Testis (tissue), 3 donors: ENCODE results near the gene EPB41. TPM values are rescaled to one million over a fixed set of nuclear protein-coding genes. Genes with fewer than 3 reads are reported as not detected.

Experiments
- DNase-seq: peaks from one replicate; pipeline ENCODE4 v3.0.0-alpha.2; 2019
- H3K27ac ChIP-seq, 2 donors: fragments of 200-600 bp; sonication (generic); one replicate each; pipeline ENCODE4 v1.5.1; 2019
- H3K27me3 ChIP-seq: fragments of 200-600 bp; sonication (generic); one replicate; pipeline ENCODE4 v1.5.1; 2019
- H3K36me3 ChIP-seq: fragments of 200-600 bp; sonication (generic); one replicate; pipeline ENCODE4 v1.5.1; 2017; ENCODE audit warnings: low read depth; ENCODE audit errors: missing control alignments
- H3K4me1 ChIP-seq: fragments of 200-600 bp; sonication (generic); one replicate; pipeline ENCODE4 v1.5.1; 2019
- H3K4me3 ChIP-seq, 2 donors: fragments of 200-600 bp; sonication (generic); one replicate each; pipeline ENCODE4 v1.5.1; 2017 to 2019
- H3K9me3 ChIP-seq: fragments of 200-600 bp; sonication (generic); one replicate; pipeline ENCODE4 v1.5.1; 2017
- POLR2A ChIP-seq: fragments of 450-650 bp; IDR thresholded peaks from one replicate; pipeline ENCODE4 v1.6.1; 2017; ENCODE audit warnings: antibody characterized with exemption, mild to moderate bottlenecking, moderate library complexity
- WGBS, 2 donors: methylation state at CpG; one replicate each; pipeline ENCODE4 v1.1.5; 2018; 5-methylcytosine and 5-hydroxymethylcytosine counted together
- intact Hi-C: fragments of 100-400 bp; cut with DNase I; formaldehyde crosslinking; loops from one replicate; pipeline ENCODE4 v1.15.1; 2023; ENCODE audit warnings: low total_unique reads
- polyA plus RNA-seq: library from polyadenylated mRNA; stranded (reverse); fragments of 350-450 nt; fragmentation: Illumina TruSeq; extraction: RNeasy Lipid Tissue Mini Kit (QIAGEN cat#74804); gene quantifications from one replicate; pipeline ENCODE4 v1.2.3, GENCODE V29; 2014; ENCODE audit warnings: low read depth, low replicate concordance; ENCODE audit not compliant: insufficient read depth
- total RNA-seq, 2 donors: library from RNA; depleted of rRNA; stranded (reverse); fragments of >200 nt; gene quantifications; one replicate each; pipeline ENCODE4 v1.2.3, GENCODE V29; 2016
- TF ChIP-seq, protein P1 (sequence below), 3 experiments: fragments of 450-650 bp in 2 of 3; fragments of 200-600 bp in 1 of 3; sonication (generic) in 1 of 3; IDR thresholded peaks; one replicate each; pipeline ENCODE4 v1.5.1; 2016 to 2019; ENCODE audit warnings: antibody characterized with exemption in 3 of 3, mild to moderate bottlenecking in 2 of 3, moderate library complexity in 1 of 3

EPB41 gene
- total and polyA plus RNA-seq, 3 donors from 2014 or later: 23.5 to 66.5 (median 46.6) TPM

DNA sequence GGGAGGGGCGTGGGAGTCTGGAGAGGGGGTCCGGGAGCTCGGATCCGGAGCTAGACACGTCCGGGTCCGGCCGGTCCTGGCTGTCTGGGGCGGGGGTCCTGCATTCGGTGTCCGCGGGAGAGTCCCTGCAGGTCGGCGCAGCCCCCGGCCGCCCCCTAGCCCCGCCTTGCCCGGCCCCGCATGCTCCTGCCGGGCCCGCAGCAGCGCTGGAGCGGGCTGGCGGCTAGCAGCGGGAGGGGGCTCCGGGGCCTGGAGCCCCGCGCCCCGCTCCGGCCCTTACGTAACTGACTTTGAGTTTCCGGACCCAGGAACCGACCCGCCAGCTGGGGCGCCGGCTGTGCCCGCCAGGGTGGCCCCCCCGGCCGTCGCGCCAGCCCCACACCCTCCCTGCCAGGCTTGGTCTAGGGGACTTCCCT is 26.9 kb upstream of the EPB41 start:
- intact Hi-C loops: no loop called here

DNA sequence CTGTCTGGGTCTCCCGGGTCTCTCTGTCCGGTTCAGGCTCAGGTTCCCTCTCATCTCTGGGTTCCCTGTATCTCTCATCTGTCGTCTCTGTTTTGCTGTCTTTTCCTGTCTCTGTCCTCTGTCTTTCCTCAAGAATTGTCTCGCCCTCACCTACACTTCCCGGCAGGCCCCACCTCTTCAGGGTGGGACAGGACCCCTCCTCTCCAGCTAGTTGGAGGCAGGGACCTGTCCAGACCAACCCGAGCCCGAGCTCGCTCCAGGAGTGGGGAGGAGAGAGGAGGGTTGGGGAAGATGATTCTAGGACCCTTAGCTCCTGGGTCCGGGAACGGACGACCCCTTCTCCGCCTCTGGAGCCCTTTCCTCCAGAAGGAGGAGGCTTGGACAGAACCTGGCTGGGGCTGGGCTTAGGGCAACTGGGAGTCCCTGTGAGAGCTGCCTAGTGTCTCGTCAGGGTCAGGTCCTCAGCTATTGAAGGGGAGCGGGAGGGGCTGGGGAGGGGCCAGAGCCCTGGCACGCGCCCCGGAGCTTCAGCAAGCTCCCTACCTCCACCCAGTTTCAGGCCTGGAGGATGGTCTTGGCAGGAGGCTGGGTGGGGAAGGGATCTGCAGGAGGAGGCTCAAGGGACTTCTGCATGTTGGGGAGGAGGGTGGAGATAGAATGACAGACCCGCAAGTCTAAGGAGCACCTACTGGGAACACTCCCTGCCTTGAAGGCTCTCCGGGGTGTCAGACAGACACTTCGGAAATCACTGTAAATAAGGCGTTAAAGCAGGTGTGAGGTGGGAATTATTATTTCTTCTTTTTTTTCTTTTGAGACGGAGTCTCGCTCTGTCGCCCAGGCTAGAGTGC is 26.3 kb upstream of the EPB41 start:
- H3K4me3 ChIP-seq: peak overlapping the region; percentile 70 to 73
- no peaks in the 10 kb centered on the region for H3K9me3 ChIP-seq
- H3K27me3 ChIP-seq: no peaks in the 10 kb centered on the region
- TF ChIP-seq POLR2A: no peak
- TF ChIP-seq, protein P1, sequence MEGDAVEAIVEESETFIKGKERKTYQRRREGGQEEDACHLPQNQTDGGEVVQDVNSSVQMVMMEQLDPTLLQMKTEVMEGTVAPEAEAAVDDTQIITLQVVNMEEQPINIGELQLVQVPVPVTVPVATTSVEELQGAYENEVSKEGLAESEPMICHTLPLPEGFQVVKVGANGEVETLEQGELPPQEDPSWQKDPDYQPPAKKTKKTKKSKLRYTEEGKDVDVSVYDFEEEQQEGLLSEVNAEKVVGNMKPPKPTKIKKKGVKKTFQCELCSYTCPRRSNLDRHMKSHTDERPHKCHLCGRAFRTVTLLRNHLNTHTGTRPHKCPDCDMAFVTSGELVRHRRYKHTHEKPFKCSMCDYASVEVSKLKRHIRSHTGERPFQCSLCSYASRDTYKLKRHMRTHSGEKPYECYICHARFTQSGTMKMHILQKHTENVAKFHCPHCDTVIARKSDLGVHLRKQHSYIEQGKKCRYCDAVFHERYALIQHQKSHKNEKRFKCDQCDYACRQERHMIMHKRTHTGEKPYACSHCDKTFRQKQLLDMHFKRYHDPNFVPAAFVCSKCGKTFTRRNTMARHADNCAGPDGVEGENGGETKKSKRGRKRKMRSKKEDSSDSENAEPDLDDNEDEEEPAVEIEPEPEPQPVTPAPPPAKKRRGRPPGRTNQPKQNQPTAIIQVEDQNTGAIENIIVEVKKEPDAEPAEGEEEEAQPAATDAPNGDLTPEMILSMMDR (IDR thresholded peaks at IDR 0.05): no peak
- DNase-seq: peak; percentile 30
- H3K36me3 ChIP-seq: no peaks in the 10 kb centered on the region
- intact Hi-C loops: no loop called here
- WGBS, 2 donors: 31 to 32% methylated on average over 17 to 24 of the region's 24 CpGs
- H3K4me1 ChIP-seq: peaks cover 17% of the 10 kb centered on the region
- no peak overlapping the region for H3K27ac ChIP-seq

More for the DNA sequence above, 26.9 kb upstream of the EPB41 start:
- H3K36me3 ChIP-seq: no peaks in the 10 kb centered on the region
- no peaks in the 10 kb centered on the region for H3K27me3 ChIP-seq
- H3K4me3 ChIP-seq: peak overlapping the region; percentile 70 to 73
- H3K9me3 ChIP-seq: no peaks in the 10 kb centered on the region
- no peak for TF ChIP-seq POLR2A
- TF ChIP-seq, protein P1 (IDR thresholded peaks at IDR 0.05): no peak
- no peak for DNase-seq
- peaks cover 17% of the 10 kb centered on the region for H3K4me1 ChIP-seq
- whole genome bisulfite sequencing, 2 donors: 1% methylated on average over 22 to 33 of the region's 41 CpGs
- H3K27ac ChIP-seq: no peak overlapping the region

DNA sequence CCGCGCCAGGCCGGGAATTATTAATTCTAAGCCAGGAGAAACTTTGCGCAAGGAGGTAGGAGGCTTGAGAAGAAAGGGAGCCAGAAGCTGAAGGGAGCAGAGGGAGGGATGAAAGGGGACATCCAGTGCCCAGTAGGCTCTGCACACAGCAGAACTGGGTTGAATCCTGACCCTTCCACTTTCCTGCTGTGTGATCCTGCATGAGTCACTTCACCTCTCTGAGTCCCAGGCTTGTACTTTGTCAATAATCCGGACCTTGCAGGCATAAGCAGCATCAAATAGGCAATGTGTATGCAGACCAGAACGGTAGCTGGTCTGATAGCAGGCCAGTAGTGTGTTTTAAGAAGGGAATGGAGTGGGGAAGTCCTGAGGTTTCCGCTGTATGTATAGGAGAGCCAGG is 25.5 kb upstream of the EPB41 start:
- WGBS, 2 donors: 79 to 84% methylated on average over 7 of the region's 7 CpGs
- H3K27ac ChIP-seq: no peak overlapping the region
- intact Hi-C loops: no loop called here

DNA sequence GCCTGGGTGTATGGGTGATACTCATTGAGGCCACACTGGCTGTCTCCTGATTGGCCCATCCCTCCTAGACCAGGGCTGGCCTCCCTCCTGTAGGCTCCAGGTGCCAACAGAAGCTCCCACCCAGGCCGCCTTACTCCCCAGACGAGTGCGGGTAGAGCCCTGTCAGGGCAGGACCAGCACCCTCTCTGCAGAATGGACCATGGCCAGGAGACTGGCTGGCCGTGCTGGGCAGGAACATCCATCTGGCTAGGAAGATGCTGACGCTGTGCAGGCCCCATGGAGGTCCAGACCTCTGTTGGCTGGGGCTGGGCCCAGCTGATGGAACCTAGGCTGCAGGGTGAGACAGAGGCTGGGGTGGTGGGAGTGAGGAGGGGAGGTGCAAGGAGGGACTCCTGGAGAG is 25.0 kb upstream of the EPB41 start:
- Histone ChIP-seq H3K4me3 (no peak overlapping the region), H3K27ac (no peak overlapping the region), H3K4me1 (peaks cover 17% of the 10 kb centered on the region), H3K9me3 (no peaks in the 10 kb centered on the region), H3K36me3 (no peaks in the 10 kb centered on the region), H3K27me3 (no peaks in the 10 kb centered on the region)
- intact Hi-C loops: no loop called here
- 90% methylated on average over 2 of the region's 5 CpGs for WGBS, 2 donors
- TF ChIP-seq POLR2A: no peak
- TF ChIP-seq, protein P1 (IDR thresholded peaks at IDR 0.05): no peak
- DNase-seq: no peak

More for the DNA sequence above, 25.5 kb upstream of the EPB41 start:
- TF ChIP-seq POLR2A: no peak
- TF ChIP-seq, protein P1 (IDR thresholded peaks at IDR 0.05): no peak
- Histone ChIP-seq H3K9me3 (no peaks in the 10 kb centered on the region), H3K36me3 (no peaks in the 10 kb centered on the region), H3K4me1 (peaks cover 17% of the 10 kb centered on the region), H3K4me3 (no peak overlapping the region), H3K27me3 (no peaks in the 10 kb centered on the region)
- DNase-seq: no peak
